GM21576 (cell line): ENCODE results near the gene LINC01488.

Experiments used
- ATAC-seq: cut with Tn5 transposase; IDR thresholded peaks from one replicate; pipeline ENCODE4 v1.9.1; 2021; ENCODE audit warnings: mild to moderate bottlenecking, moderate library complexity; ENCODE audit not compliant: unreplicated experiment

LINC01488 gene

DNA sequence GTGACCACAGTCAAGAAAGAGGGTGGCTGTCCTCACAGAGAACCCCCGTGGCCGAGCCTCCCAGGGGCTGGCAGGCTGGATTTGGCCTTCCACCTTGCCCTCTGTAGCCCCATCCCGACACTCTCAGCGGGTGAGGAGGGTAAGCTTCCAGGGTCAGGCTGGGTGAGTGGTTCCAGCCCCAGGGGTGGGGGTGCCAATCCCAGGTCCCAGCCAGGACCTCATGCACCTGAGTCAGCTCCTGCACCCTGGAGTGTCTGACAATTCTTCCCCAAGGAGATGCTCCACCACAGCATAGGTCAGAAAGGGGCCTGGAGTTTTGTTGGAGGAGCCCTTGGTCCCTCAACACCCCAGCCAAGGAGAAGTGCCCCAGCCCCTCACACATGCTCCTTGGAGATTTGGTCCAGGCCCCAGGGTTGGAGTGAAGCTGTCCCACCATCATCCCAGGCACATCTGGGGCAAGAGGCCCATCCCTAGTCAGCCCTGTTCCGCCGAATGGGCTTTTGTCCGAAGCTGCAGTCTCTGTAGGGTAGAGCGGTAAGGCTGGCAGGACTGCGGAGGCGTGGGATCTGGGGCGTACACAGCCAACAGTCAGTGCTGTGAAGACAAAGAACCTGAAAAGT lies 8.4 kb downstream of the LINC01488 start:
- no peak for ATAC-seq

DNA sequence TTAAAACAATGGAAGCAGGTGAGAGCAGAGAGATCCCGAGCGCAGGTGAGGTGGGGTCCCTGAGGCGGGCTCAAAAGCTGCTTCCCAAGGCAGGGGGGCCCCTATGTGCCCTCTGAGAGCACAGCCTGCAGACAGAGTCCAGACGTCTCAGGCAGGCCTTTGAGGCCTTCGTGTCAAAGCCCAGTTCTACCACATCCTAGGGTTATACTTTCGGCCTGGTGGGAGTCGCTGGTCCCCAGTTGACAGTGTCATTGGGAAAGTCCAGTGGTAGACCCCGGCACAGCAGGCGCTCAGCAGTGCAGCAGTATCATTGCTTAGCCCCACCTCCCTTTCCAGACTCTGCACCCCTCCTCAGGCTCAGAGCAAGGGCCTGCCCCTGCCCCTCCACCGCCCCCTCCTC lies 9.1 kb downstream of the LINC01488 start:
- ATAC-seq, result no peak

GRCh38 chr11:69491071-69492031 lies 9.9 kb downstream of the LINC01488 start:
- ATAC-seq, result no peak

DNA sequence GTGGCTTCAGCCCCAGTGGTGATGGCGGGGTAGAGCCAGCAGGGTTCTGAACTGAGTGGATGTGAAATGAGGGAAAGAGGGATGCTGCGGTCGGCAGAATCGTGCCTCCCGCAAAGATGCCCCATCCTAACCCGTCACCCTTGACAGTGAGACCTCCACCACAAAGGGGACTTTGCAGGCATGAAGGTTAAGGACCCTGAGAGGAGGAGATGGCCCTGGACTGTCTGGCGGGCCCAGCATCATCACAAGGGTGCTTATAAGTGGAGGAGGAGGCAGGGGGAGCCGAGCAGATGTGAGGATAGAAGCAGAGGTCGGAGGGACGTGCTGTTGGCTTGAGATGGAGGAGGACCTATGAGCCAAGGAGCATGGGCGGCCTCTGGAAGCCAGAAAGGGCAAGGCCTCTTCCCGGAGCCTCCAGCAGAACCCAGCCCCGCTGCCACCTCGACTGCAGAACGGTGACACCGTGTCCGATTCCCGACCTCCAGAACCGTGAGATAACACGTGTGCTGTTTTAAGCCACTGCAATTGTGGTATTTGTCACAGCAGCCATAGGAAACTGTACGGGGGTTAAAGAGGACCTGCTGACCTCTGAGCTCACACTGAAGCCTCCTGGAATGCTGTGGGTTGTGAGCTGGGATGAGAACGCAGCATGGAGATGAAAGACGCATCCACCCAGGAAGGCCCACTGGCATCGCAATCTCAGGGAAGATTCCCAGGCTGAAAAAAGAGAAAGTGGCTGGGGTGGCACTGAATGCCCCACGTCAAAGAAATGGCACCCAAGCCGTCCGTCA lies 10.9 kb downstream of the LINC01488 start:
- no peak for ATAC-seq

DNA sequence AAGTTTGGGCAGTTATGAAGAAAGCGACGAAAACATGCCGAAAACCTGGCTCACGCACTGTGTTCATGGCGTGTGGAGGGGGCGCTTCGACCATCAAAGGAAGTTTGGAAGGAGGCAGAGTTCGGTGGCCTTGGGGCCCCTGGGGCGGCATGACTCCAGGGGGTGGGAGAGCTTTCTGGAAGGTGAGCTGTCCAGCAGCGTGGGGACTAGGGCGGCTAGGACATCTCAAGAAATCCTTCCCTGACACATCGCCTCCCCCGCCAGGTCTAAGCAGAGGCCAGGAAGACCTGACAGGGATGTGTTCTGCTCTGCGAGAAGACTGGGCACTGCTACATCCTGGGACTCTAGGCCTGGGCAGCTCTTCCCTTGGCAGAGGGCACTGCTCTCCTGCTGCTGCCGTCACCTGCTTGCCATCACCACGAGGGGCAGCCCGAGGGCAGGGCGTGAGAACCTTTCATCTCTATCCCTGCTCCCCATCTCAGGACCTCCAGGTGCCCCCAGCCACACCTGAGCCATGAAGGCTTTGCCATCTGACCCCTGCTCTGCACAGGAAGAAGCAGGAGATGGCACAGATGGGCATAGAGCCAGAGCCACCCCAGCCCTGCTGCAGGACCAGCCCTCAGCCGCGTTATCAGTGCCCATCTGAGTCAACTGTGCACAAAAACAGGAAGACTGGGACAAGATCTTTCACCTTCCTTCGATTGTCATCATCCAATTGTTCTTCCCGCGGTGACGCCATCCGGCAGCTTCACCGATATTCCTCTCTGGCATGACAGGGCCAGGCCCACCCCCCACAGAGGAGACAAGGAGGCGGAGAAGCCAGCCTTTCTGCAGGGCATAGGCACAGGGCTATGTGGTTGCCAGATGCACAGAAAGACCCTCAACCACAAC lies 12.7 kb downstream of the LINC01488 start:
- no peak for ATAC-seq

DNA sequence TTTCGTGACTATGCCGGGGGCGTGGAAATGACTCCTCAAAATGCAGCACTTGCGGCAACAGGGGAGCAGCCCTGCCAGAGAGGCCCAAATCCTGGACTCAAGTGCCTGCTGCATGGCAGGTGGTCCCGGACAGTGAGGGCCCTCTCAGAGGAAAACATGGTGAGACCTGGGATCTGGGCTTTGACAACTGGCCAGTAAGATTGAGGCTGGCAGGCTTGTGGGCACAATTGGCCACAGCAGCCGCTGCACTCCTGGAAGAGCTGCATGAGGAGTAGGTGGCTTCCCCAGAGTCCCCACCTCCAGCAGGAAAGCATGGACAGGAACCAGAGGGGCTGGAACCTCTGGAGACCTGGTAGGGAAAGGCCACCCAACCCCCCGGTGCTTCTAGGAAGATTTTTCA lies 13.4 kb downstream of the LINC01488 start:
- no peak for ATAC-seq

- ATAC-seq, result no peak
These were observed 14.2 kb downstream of the LINC01488 start for GRCh38 chr11:69495441-69496201.

GRCh38 chr11:69496202-69496557 lies 14.7 kb downstream of the LINC01488 start:
- ATAC-seq, result no peak

- ATAC-seq, result no peak
These were observed 15.3 kb downstream of the LINC01488 start for GRCh38 chr11:69496631-69497220.

- no peak for ATAC-seq
These were observed 15.8 kb downstream of the LINC01488 start for GRCh38 chr11:69497221-69497787.

GRCh38 chr11:69498614-69499175 lies 17.2 kb downstream of the LINC01488 start:
- no peak for ATAC-seq

DNA sequence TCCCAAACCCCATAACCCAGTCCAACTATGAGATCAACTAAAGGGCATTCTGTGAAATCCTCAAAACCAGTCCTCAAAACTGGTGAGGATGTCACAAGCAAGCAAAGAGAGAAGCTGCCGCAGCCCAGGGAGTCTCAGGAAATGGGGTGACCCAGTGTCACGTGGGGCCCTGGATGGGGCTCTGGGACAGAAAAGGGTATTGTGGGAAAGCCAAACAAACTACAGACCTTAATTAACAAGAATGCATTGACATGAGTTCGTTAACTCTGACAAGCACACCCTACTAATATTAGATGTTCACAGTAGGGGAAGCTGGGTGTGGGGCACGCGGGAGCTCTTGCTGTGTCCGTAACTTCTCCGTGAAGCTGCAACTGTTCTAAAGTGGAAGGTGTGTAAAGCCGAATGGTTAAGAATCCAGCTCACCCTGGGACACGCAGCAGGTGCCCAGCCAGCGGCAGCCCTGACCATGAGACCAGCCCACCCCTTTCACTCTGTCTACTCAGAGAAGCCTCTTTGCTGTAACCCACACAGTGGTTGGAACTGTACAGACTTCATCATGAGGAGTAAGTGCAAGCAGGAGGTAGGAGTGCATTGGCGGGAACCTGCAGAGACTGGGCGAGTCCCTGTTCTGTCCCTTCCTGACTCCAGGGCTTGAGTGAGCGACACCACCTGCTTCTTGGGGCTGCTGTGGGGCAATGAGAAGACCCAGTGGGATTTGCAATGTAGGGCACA lies 17.9 kb downstream of the LINC01488 start:
- no peak for ATAC-seq

- ATAC-seq, result no peak
These were observed 18.4 kb downstream of the LINC01488 start for GRCh38 chr11:69499918-69500284.

- no peak for ATAC-seq
These were observed 19.0 kb downstream of the LINC01488 start for GRCh38 chr11:69500285-69501120.

GRCh38 chr11:69501121-69501489 lies 19.6 kb downstream of the LINC01488 start:
- no peak for ATAC-seq

- no peak for ATAC-seq
These were observed 20.7 kb downstream of the LINC01488 start for GRCh38 chr11:69501891-69502860.
